ENCODE measurements around the gene IRF7. TPM values are rescaled to one million over a fixed set of nuclear protein-coding genes. Genes with fewer than 3 reads are reported as not detected.

The IRF7 gene
- polyA plus RNA-seq, 1 experiment, result 2.4 TPM

GRCh38 chr11:607971-608659 is 7.6 kb downstream of the IRF7 start:
- DNase-seq (ENCODE audit: low read depth, low spot score), result no peak
- H3K4me3 ChIP-seq (ENCODE audit: low read depth, low read length), result no peak overlapping the region
- ChIA-PET CTCF (no interaction called here), POLR2A (no interaction called here)
- TF ChIP-seq CTCF (IDR thresholded peaks at IDR 0.05; ENCODE audit: low read depth, low read length), result no peak
- H3K9me3 ChIP-seq (ENCODE audit: control insufficient read depth, insufficient read depth, low read length), result no peaks in the 10 kb centered on the region; the same call in 1 of the 2 replicates
- no peaks in the 10 kb centered on the region for H3K27me3 ChIP-seq (ENCODE audit: control insufficient read depth, insufficient read depth, low read length)
- no peak overlapping the region for H3K27ac ChIP-seq (ENCODE audit: low read depth, low read length)

- no peak for DNase-seq (ENCODE audit: low read depth, low spot score)
- H3K27ac ChIP-seq (ENCODE audit: low read depth, low read length), result no peak overlapping the region
- H3K9me3 ChIP-seq (ENCODE audit: control insufficient read depth, insufficient read depth, low read length), result no peaks in the 10 kb centered on the region; the same call in 1 of the 2 replicates
- TF ChIP-seq CTCF (IDR thresholded peaks at IDR 0.05; ENCODE audit: low read depth, low read length), result no peak
- POLR2A ChIA-PET, result interaction anchor here (0.6 kb wide), 1 partner anchor 16 kb away, joined by 3 read pairs; no protein-coding TSS in a partner anchor
- H3K4me3 ChIP-seq (ENCODE audit: low read depth, low read length), result no peak overlapping the region
- CTCF ChIA-PET, result no interaction called here
- H3K27me3 ChIP-seq (ENCODE audit: control insufficient read depth, insufficient read depth, low read length), result no peaks in the 10 kb centered on the region
These were observed 8.6 kb downstream of the IRF7 start for GRCh38 chr11:607020-607780.

- no peak for DNase-seq (ENCODE audit: low read depth, low spot score)
- POLR2A ChIA-PET, result no interaction called here
- Histone ChIP-seq H3K27me3 (ENCODE audit: control insufficient read depth, insufficient read depth, low read length) (no peaks in the 10 kb centered on the region), H3K9me3 (ENCODE audit: control insufficient read depth, insufficient read depth, low read length) (no peaks in the 10 kb centered on the region; the same call in 1 of the 2 replicates), H3K4me3 (ENCODE audit: low read depth, low read length) (no peak overlapping the region), H3K27ac (ENCODE audit: low read depth, low read length) (no peak overlapping the region)
- CTCF ChIA-PET, result no interaction called here
- no peak for TF ChIP-seq CTCF (IDR thresholded peaks at IDR 0.05; ENCODE audit: low read depth, low read length)
These were observed 9.5 kb downstream of the IRF7 start for GRCh38 chr11:606245-606644.

GRCh38 chr11:605286-606129 is 10.2 kb downstream of the IRF7 start:
- no peaks in the 10 kb centered on the region; the same call in 1 of the 2 replicates for H3K9me3 ChIP-seq (ENCODE audit: control insufficient read depth, insufficient read depth, low read length)
- no peak overlapping the region for H3K27ac ChIP-seq (ENCODE audit: low read depth, low read length)
- POLR2A ChIA-PET, result no interaction called here
- CTCF ChIA-PET, result no interaction called here
- DNase-seq (ENCODE audit: low read depth, low spot score), result no peak
- H3K4me3 ChIP-seq (ENCODE audit: low read depth, low read length), result no peak overlapping the region
- H3K27me3 ChIP-seq (ENCODE audit: control insufficient read depth, insufficient read depth, low read length), result no peaks in the 10 kb centered on the region
- no peak for TF ChIP-seq CTCF (IDR thresholded peaks at IDR 0.05; ENCODE audit: low read depth, low read length)

Data from AG04450 (cell line).